ENCODE data around the gene SLC24A5.

SLC24A5 gene

GRCh38 chr15:48109856-48110531 lies 10.8 kb upstream of the SLC24A5 start:
- H3K9me3 ChIP-seq (ENCODE audit: control insufficient read depth in 2 of 2, low read length in 2 of 2): no peaks in the 10 kb centered on the region
- no peaks in the 10 kb centered on the region for H3K27me3 ChIP-seq (ENCODE audit: control insufficient read depth in 1 of 2, insufficient read depth in 2 of 2, low read length in 2 of 2)
- peaks cover 6% of the 10 kb centered on the region for H3K4me1 ChIP-seq (ENCODE audit: control insufficient read depth, insufficient read depth, low read length)
- H3K36me3 ChIP-seq (ENCODE audit: control insufficient read depth in 2 of 2, insufficient read depth in 2 of 2, low read length in 2 of 2): no peaks in the 10 kb centered on the region
- H3K27ac ChIP-seq (ENCODE audit: low read length): no peak overlapping the region
- H3K4me3 ChIP-seq (ENCODE audit: low read length in 2 of 2): no peak overlapping the region
- no peak overlapping the region for H3K9ac ChIP-seq (ENCODE audit: low read length in 2 of 2)

DNA sequence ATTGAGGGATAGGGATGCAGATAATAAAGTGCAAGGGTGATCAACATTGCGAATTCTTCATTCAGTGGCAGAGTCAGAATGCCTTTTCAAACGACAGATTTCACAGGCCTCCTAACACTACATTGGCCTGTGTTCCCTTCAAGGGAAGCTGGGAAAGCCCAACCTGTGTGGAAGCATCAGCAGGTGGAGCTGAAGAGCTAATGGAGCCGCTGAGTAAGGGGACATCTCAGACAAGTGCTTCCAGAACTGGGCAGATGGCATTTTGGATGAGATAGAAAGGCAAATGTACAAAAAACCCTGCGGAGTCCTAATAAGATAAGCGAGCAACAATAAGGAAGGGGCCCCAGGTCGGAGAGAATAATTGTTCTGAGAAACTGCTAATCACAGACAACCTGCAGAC lies 8.5 kb upstream of the SLC24A5 start:
- no peak overlapping the region for H3K4me3 ChIP-seq (ENCODE audit: low read length in 2 of 2)
- H3K36me3 ChIP-seq (ENCODE audit: control insufficient read depth in 2 of 2, insufficient read depth in 2 of 2, low read length in 2 of 2): no peaks in the 10 kb centered on the region
- H3K27me3 ChIP-seq (ENCODE audit: control insufficient read depth in 1 of 2, insufficient read depth in 2 of 2, low read length in 2 of 2): no peaks in the 10 kb centered on the region
- H3K9me3 ChIP-seq (ENCODE audit: control insufficient read depth in 2 of 2, low read length in 2 of 2): no peaks in the 10 kb centered on the region
- peaks cover 6% of the 10 kb centered on the region for H3K4me1 ChIP-seq (ENCODE audit: control insufficient read depth, insufficient read depth, low read length)
- no peak overlapping the region for H3K27ac ChIP-seq (ENCODE audit: low read length)
- H3K9ac ChIP-seq (ENCODE audit: low read length in 2 of 2): no peak overlapping the region

DNA sequence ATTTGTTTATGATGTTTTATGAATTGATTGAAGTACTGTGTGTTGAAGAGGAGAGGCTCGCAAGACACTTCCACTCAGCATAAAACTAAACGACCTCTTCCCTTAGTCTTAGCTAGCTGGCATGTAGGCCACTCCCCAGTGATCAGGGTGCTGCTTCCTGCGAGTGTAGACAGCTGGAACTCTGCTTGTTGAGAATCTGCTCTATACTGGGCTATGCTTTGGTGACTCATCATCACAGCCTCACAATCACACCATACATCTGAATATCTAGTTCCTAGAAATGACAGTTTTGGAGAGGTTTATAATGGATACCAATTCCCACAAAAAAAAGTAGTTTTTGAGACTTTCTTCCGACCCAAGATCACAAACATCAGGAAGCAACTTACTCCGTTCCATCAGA lies 1.5 kb upstream of the SLC24A5 start:
- H3K27me3 ChIP-seq (ENCODE audit: control insufficient read depth in 1 of 2, insufficient read depth in 2 of 2, low read length in 2 of 2): no peaks in the 10 kb centered on the region
- no peak overlapping the region for H3K4me3 ChIP-seq (ENCODE audit: low read length in 2 of 2)
- H3K9ac ChIP-seq (ENCODE audit: low read length in 2 of 2): no peak overlapping the region
- peaks cover 4% of the 10 kb centered on the region for H3K4me1 ChIP-seq (ENCODE audit: control insufficient read depth, insufficient read depth, low read length)
- no peaks in the 10 kb centered on the region for H3K9me3 ChIP-seq (ENCODE audit: control insufficient read depth in 2 of 2, low read length in 2 of 2)
- no peaks in the 10 kb centered on the region for H3K36me3 ChIP-seq (ENCODE audit: control insufficient read depth in 2 of 2, insufficient read depth in 2 of 2, low read length in 2 of 2)
- H3K27ac ChIP-seq (ENCODE audit: low read length): no peak overlapping the region

GRCh38 chr15:48121849-48122248 lies 1.1 kb downstream of the SLC24A5 start:
- no peak overlapping the region for H3K4me3 ChIP-seq (ENCODE audit: low read length in 2 of 2)
- no peak overlapping the region for H3K27ac ChIP-seq (ENCODE audit: low read length)
- peaks cover 4% of the 10 kb centered on the region for H3K4me1 ChIP-seq (ENCODE audit: control insufficient read depth, insufficient read depth, low read length)
- H3K9me3 ChIP-seq (ENCODE audit: control insufficient read depth in 2 of 2, low read length in 2 of 2): no peaks in the 10 kb centered on the region
- no peaks in the 10 kb centered on the region for H3K27me3 ChIP-seq (ENCODE audit: control insufficient read depth in 1 of 2, insufficient read depth in 2 of 2, low read length in 2 of 2)
- H3K9ac ChIP-seq (ENCODE audit: low read length in 2 of 2): no peak overlapping the region
- no peaks in the 10 kb centered on the region for H3K36me3 ChIP-seq (ENCODE audit: control insufficient read depth in 2 of 2, insufficient read depth in 2 of 2, low read length in 2 of 2)

DNA sequence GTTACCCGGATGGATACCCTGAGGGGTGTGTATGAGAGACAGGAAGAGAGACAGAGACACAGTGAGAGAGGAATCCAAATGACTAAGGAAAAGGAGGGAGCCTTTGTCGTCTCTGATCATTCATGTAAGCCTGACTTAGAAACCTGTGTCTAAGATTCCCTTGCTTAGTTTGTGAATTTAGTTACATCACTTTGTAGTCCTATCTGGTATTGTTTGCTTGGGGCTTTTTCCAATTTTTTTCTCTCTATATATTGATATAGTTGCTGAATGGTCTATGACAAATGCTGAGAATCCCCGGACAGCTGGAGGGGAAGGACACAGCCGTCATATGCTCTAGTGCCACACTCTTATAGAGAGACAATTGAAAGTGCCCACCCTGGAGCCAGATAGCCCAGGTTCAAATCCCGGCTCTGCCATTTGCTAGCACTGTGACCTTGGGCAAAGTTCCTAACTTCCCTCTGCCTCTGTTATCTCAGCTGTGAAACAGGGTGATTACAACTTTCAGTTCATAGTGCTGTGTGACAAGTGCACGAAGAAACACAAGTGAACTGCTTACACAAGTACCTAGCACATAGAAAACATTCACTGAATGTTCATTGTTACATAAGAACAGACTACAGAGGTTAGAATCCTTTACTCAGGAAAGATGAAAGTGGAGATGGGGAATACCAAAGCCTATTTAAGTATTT lies 6.0 kb downstream of the SLC24A5 start:
- Histone ChIP-seq H3K4me1 (ENCODE audit: control insufficient read depth, insufficient read depth, low read length) (peaks cover 4% of the 10 kb centered on the region), H3K4me3 (ENCODE audit: low read length in 2 of 2) (no peak overlapping the region), H3K27me3 (ENCODE audit: control insufficient read depth in 1 of 2, insufficient read depth in 2 of 2, low read length in 2 of 2) (no peaks in the 10 kb centered on the region), H3K9me3 (ENCODE audit: control insufficient read depth in 2 of 2, low read length in 2 of 2) (no peaks in the 10 kb centered on the region), H3K36me3 (ENCODE audit: control insufficient read depth in 2 of 2, insufficient read depth in 2 of 2, low read length in 2 of 2) (no peaks in the 10 kb centered on the region), H3K27ac (ENCODE audit: low read length) (no peak overlapping the region), H3K9ac (ENCODE audit: low read length in 2 of 2) (no peak overlapping the region)

GRCh38 chr15:48131324-48131723 lies 10.5 kb downstream of the SLC24A5 start:
- Histone ChIP-seq H3K9me3 (ENCODE audit: control insufficient read depth in 2 of 2, low read length in 2 of 2) (no peaks in the 10 kb centered on the region), H3K9ac (ENCODE audit: low read length in 2 of 2) (no peak overlapping the region), H3K4me3 (ENCODE audit: low read length in 2 of 2) (no peak overlapping the region), H3K27ac (ENCODE audit: low read length) (no peak overlapping the region), H3K27me3 (ENCODE audit: control insufficient read depth in 1 of 2, insufficient read depth in 2 of 2, low read length in 2 of 2) (no peaks in the 10 kb centered on the region), H3K4me1 (ENCODE audit: control insufficient read depth, insufficient read depth, low read length) (peaks cover 4% of the 10 kb centered on the region), H3K36me3 (ENCODE audit: control insufficient read depth in 2 of 2, insufficient read depth in 2 of 2, low read length in 2 of 2) (no peaks in the 10 kb centered on the region)

DNA sequence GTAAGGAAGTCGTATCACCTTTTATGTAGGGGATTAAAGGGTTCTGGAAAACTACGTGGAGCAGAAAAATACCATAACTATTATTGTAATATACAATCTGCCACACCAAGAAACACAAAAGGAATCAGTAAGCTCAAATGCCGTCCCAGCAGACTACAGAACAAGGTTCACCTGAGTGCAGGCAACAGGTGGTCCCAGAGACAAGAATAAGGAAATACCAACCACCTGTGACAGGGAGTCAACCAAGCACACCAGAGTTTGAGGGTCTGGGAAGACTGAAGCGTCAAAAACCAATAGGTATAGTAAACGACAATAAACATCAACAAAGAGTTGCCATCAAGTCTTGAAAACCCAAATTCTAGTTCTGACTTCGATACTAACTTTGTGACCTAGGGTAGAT lies 12.1 kb downstream of the SLC24A5 start:
- H3K36me3 ChIP-seq (ENCODE audit: control insufficient read depth in 2 of 2, insufficient read depth in 2 of 2, low read length in 2 of 2): no peaks in the 10 kb centered on the region
- H3K4me3 ChIP-seq (ENCODE audit: low read length in 2 of 2): no peak overlapping the region
- H3K27me3 ChIP-seq (ENCODE audit: control insufficient read depth in 1 of 2, insufficient read depth in 2 of 2, low read length in 2 of 2): no peaks in the 10 kb centered on the region
- H3K4me1 ChIP-seq (ENCODE audit: control insufficient read depth, insufficient read depth, low read length): peaks cover 4% of the 10 kb centered on the region
- no peak overlapping the region for H3K9ac ChIP-seq (ENCODE audit: low read length in 2 of 2)
- H3K9me3 ChIP-seq (ENCODE audit: control insufficient read depth in 2 of 2, low read length in 2 of 2): no peaks in the 10 kb centered on the region
- H3K27ac ChIP-seq (ENCODE audit: low read length): no peak overlapping the region

GRCh38 chr15:48143856-48144255 lies 23.1 kb downstream of the SLC24A5 start:
- peaks cover 5% of the 10 kb centered on the region for H3K4me1 ChIP-seq (ENCODE audit: control insufficient read depth, insufficient read depth, low read length)
- H3K9ac ChIP-seq (ENCODE audit: low read length in 2 of 2): no peak overlapping the region
- no peaks in the 10 kb centered on the region for H3K9me3 ChIP-seq (ENCODE audit: control insufficient read depth in 2 of 2, low read length in 2 of 2)
- no peaks in the 10 kb centered on the region for H3K27me3 ChIP-seq (ENCODE audit: control insufficient read depth in 1 of 2, insufficient read depth in 2 of 2, low read length in 2 of 2)
- H3K27ac ChIP-seq (ENCODE audit: low read length): no peak overlapping the region
- peak overlapping the region in 1 of 2 donors; percentile 33 for H3K4me3 ChIP-seq (ENCODE audit: low read length in 2 of 2)
- peaks cover 0 to 2% of the 10 kb centered on the region in 2 donors for H3K36me3 ChIP-seq (ENCODE audit: control insufficient read depth in 2 of 2, insufficient read depth in 2 of 2, low read length in 2 of 2)

DNA sequence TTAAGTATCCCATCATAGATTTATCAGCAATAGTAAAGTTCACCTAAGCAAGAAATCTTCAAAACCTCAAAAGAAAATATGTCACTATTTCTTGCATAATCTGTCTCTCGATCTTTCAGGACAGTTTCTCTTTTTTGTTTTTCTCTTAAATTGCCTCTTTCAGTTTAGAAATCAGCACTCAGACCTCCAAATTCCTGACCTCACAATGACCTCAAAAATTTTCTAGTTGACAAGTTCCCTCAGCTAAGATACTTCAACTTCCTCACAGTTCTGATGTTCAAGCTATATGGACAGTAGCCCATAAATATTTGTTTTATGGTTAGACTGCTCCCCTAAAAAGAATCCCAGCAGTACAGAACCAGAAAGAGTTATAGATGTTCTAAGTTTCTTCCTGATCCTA lies 24.1 kb downstream of the SLC24A5 start:
- H3K36me3 ChIP-seq (ENCODE audit: control insufficient read depth in 2 of 2, insufficient read depth in 2 of 2, low read length in 2 of 2): peaks cover 0 to 2% of the 10 kb centered on the region in 2 donors
- no peaks in the 10 kb centered on the region for H3K27me3 ChIP-seq (ENCODE audit: control insufficient read depth in 1 of 2, insufficient read depth in 2 of 2, low read length in 2 of 2)
- no peak overlapping the region for H3K4me3 ChIP-seq (ENCODE audit: low read length in 2 of 2)
- no peak overlapping the region for H3K9ac ChIP-seq (ENCODE audit: low read length in 2 of 2)
- peaks cover 5% of the 10 kb centered on the region for H3K4me1 ChIP-seq (ENCODE audit: control insufficient read depth, insufficient read depth, low read length)
- H3K9me3 ChIP-seq (ENCODE audit: control insufficient read depth in 2 of 2, low read length in 2 of 2): no peaks in the 10 kb centered on the region
- no peak overlapping the region for H3K27ac ChIP-seq (ENCODE audit: low read length)

DNA sequence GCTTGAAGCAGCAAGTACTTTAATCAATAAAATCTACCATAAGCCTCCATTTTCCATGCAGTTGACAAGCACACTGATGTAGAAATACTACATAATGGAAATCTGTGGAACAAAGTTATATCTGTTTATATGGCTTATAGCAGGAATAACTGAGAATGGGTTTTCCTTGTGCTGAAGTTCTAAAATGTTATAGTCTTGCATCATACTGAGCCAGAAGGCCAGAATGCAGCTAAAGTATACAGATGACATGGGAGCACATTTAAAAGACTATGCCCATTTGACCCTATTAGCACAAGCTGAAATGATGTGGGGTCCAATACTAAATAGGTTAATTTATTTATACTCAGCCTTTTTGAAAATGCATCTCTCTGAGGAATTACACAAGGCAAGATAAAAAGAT lies 25.1 kb downstream of the SLC24A5 start:
- H3K27me3 ChIP-seq (ENCODE audit: control insufficient read depth in 1 of 2, insufficient read depth in 2 of 2, low read length in 2 of 2): no peaks in the 10 kb centered on the region
- no peak overlapping the region for H3K4me3 ChIP-seq (ENCODE audit: low read length in 2 of 2)
- no peak overlapping the region for H3K27ac ChIP-seq (ENCODE audit: low read length)
- peaks cover 0 to 2% of the 10 kb centered on the region in 2 donors for H3K36me3 ChIP-seq (ENCODE audit: control insufficient read depth in 2 of 2, insufficient read depth in 2 of 2, low read length in 2 of 2)
- no peak overlapping the region for H3K9ac ChIP-seq (ENCODE audit: low read length in 2 of 2)
- H3K9me3 ChIP-seq (ENCODE audit: control insufficient read depth in 2 of 2, low read length in 2 of 2): no peaks in the 10 kb centered on the region
- peaks cover 5% of the 10 kb centered on the region for H3K4me1 ChIP-seq (ENCODE audit: control insufficient read depth, insufficient read depth, low read length)

- Histone ChIP-seq H3K4me1 (ENCODE audit: control insufficient read depth, insufficient read depth, low read length) (peaks cover 5% of the 10 kb centered on the region), H3K27ac (ENCODE audit: low read length) (no peak overlapping the region), H3K27me3 (ENCODE audit: control insufficient read depth in 1 of 2, insufficient read depth in 2 of 2, low read length in 2 of 2) (no peaks in the 10 kb centered on the region)
Measured at GRCh38 chr15:48147358-48147757, 26.6 kb downstream of the SLC24A5 start.

More at GRCh38 chr15:48147358-48147757, 26.6 kb downstream of the SLC24A5 start:
- H3K9ac ChIP-seq (ENCODE audit: low read length in 2 of 2): no peak overlapping the region
- peaks cover 2 to 10% of the 10 kb centered on the region in 2 donors for H3K36me3 ChIP-seq (ENCODE audit: control insufficient read depth in 2 of 2, insufficient read depth in 2 of 2, low read length in 2 of 2)
- H3K9me3 ChIP-seq (ENCODE audit: control insufficient read depth in 2 of 2, low read length in 2 of 2): no peaks in the 10 kb centered on the region
- no peak overlapping the region for H3K4me3 ChIP-seq (ENCODE audit: low read length in 2 of 2)

Data from stomach smooth muscle (tissue), 2 donors.